ENCODE measurements around the gene NR3C1. TPM values are rescaled to one million over a fixed set of nuclear protein-coding genes. Genes with fewer than 3 reads are reported as not detected.

NR3C1 gene
- polyA plus RNA-seq, 3 donors = 30.5 to 33.8 (median 33.1) TPM

DNA sequence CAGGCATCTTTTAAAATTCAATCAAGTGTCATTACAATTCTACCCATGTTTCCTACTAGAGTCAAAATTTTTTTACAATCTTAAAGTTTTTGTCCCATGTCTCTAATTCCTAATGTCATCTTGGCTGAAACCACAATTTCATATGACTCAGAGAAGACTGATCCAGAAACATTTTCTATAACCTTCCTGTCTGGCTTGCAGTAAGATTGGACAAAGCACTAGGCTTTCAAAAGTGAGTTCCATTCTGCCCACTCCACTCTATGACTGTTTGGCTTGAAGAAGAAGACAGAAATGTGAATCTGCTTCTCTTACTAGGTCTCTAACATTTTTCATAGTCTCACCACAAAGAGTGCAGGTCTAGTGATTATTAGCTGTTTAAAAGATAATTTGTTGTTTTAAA lies 88.8 kb downstream of the NR3C1 start:
- DNase-seq = no peak

DNA sequence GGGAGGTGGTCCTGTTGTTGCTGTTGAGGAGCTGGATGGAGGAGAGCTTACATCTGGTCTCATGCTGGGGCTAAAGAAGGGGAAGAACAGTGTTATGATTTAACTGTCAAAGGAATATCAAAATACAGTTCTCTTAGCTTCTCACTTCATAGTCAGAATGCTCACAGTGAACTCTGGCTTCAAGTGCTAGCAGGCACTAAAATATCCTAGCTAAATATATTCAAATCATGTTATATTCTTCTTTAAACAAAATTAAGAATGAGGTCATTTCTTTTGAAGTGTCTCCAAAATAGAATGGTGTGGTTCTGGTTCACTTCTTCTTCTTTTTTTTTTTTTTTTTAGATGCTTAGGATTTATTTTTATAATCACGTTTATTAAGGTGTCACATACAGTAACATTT lies 89.4 kb downstream of the NR3C1 start:
- no peak for DNase-seq

DNA sequence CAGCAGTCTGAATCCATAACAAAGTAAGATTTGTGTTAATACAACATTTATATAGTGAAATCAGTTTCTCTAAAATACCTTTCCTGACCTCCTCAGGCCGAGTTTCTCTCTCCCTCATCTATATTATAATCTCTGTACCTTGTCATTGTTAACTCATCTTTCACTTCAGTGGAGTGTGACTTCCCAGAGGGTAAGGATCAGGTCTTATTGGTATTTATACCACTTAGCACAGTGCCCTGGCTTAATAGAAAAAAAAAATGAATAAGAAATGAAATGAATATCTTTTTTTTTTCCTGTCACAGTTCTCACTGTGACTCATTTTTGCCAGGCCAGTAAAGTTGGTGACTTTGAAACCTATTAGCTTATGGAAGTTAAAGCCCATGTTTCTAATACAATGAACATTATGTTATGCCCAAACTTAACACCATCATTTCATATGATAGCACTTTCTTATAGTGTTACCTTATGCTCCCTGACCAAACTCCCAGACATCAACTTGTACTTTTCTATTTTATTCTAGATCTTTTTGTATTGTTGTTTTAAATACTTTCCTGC lies 90.1 kb downstream of the NR3C1 start:
- no peak for DNase-seq

DNA sequence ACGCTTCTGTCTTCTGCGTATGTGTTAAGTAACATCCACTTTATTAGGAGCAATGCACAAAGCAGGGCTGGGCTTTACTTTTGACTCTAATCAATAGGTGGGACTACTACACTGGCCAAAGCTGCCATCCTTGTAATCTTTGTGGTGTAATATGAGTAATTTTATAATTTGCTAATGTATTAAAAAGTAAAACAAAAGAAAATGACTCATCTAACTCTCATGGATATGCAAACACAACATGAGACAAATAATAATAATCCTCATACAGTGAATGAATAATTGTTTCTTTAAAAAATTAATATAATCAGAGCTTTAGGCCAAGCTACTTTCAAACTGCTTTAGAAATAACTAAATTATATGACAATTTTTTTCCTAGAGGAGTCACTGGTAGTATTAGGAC lies 90.7 kb downstream of the NR3C1 start:
- no peak for DNase-seq

DNA sequence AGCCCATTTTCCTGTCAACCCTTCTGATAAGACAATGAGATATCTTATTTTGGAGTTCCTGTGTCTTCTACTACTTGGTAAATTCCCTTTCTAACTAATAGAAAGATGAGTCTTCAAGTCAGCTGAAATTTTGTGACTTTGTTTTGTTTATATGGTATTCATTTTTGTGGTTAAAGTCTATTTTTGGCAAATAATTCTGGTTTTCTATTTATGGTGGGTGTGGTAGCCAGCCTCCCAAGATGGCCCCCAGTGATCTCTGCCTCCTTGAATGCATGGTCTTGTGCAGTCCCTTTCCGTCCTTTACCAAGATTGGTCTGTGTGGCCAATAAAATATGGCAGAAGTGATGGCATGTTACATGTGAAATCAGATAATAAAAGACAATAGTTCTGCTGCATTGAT lies 91.5 kb downstream of the NR3C1 start:
- DNase-seq = no peak

DNA sequence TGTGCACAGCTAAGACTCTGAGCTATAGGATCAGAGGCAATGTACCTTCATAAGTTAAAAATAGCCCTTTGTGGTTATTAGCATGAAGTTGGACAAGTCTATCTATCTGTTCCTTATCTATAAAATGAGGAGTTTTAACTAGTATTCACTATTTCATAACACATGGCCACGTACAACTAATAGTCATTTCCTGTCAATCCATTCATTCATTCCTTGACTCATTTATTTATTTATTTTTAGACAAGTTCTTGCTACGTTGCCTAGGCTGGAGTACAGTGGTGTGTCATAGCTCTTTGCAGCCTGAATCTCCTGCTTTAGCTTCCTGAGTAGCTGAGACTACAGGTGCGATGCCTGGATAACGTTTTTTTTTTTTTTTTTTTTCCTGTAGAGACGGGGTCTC lies 92.1 kb downstream of the NR3C1 start:
- no peak for DNase-seq

DNA sequence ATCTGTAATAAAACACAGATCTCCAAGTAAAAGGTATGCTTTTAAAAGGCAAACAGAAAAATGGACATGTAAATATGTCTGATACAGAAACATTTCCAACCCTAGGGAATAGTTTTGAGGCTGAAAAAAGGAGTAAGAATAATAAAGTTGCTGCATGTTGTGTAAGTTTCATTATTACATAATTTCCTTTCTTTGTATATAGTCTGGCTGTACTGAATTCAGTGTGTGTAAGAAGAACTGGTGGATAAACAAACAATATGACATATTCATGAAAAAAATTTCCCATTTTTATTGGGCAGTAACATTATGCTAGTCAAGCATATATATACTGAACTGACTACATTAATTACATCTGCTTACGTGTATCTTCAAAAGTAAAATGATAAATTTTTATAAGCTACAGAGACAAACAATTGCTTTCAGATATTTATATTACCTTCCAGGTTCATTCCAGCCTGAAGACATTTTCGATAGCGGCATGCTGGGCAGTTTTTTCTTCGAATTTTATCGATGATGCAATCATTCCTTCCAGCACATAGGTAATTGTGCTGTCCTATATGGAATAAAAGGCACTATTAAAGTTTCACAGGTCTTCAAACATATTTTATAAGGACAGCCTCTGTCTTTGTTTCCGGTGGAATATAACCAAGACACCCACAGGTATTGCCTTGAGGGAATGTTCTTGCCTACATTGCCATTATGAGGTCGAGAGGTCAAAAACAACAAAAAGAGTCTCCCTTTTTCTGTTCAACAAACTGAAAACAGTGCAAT lies 93.6 kb downstream of the NR3C1 start:
- no peak for DNase-seq

DNA sequence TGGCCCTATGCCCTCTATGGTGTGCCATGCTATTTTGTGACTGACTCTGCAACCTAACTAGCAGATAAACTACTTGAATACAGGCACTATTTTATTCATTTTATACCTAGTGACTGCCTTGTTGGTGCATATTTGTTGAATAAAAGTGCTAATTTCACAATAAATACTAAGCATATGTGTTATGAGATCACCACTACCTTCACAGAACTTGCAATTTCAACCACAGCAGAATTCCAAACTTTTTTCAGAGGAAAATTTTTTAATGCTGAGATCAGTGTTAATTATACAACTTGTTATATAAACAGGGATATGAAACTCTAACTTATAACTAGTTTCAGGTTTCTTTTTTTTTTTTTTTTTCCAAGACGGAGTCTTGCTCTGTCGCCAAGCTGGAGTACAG lies 94.8 kb downstream of the NR3C1 start:
- DNase-seq = no peak

DNA sequence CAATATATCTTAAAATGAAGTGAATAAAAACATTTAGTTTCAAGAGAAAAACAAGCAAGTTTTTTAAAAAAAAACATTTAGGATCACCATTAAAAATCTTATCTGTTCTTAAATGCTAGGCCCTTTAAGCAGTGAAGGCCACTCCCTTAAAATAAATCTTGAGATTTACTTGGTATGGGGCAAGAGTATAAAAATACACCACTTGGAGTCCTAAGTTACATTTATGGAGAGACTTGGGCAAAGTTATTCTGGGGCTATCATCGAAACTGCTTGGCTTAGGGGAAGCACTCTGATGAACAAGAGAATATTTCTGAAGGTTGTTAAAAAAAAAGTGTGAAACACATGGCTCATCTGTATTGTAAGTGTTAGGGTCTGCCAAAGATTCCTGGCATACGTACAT lies 97.4 kb downstream of the NR3C1 start:
- DNase-seq = no peak

DNA sequence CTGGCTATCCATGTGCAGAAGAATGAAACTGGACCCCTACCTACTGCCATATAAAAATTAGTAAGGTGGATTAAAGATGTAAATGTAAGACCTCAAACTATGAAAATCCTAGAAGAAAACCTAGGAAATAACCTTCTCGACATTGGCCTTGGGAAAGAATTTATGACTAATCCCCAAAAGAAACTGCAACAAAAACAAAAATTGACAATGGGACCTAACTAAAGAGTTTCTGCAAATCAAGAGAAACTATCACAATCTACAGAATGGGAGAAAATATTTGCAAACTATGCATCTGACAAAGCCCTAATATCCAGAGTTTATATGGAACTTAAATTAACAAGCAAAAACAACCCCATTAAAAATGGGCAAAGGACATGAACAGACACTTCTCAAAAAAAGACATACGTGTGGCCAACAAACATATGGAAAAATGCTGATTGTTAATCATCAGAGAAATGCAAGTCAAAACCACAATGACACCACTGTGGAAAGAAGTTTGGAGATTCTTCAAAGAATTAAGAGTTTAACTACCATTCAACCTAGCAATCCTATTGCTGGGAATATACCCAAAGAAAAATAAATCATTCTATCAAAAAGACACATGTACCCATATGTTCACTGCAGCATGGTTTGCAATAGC lies 98.5 kb downstream of the NR3C1 start:
- no peak for DNase-seq

DNA sequence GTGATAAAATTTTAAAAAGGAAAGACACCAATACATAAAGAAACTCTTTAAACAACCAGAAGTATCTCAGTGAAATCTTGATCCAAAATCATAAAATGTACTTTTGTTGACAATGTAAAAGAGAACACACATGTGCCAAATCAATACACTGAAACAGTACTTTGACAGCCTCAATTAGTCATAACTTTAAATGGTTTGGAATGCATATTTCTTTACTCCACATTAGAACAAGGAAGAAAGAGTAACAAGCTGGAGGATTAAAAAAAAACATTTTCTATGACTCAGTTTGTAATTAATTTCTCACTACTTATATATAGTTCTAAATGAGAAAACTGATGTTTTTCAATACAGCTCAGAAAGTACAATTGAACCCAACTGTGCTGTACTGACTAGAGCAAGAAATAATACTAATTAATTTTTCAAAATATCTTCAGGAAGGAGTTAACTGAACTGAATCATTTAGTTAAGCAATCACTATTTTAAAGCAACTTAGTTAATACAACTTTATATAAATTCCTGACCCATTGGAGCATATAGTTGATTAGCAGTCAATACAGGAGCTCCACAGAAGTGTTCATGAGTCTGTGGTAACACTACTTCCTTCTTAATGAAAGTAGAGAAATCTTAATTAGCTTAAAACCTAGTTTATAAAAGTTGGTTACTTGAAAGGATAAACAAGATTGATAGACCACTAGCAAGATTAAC lies 101.0 kb downstream of the NR3C1 start:
- no peak for DNase-seq

DNA sequence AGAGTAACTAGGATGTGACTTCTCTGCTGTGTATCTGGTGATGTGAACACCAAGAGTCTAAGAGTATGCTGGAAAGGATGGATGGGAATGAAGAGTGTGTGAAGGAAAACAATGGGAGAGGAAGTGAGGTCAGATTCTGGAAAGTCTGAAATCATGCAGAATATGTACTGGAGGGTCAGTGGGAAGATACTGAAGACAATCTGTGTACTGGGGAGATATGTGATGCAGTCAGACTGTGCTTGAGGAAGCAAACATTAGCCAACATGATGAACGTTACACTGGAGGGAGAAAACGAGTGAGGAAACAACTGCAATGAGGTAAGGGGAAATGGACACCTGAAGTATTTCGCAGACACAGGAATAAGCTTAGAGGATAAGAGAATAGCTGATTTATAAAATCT lies 105.7 kb downstream of the NR3C1 start:
- no peak for DNase-seq

DNA sequence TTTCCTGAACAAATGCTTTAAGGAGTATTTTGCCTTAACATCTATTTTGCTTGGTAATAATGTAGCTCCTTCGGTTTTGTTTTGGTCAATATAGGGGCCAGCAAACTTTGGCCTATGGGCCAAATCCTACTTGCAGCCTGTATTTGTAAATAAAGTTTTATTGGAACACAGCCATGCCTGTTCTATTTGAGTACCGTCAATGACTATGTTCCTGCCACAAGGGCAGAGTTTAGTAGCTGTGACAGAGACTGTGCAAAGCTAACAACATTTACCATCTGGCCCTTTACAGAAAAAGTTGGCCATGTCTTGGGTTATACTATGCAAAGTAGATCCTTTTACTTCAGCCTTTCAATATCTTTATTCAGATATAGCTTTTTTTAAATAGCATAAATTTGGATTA lies 113.4 kb downstream of the NR3C1 start:
- DNase-seq = no peak

DNA sequence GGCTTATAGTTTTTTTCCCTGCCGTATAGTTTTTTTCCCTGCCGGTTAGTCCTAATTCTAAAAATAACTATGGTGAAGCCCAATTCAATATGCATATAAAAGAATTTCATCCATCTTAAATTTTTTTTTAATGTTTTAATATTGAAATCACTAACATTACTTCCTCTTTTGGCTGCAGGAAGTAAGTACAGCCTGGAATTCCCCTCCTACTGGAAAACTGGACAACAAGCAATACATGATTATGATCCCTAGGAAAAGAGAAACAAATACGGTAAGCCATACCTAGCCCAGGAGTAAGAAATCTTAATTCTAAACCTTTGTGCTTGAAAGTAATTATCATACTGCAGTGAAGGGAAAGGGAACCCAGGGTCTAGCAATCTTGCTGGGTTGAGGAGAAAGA lies 119.0 kb downstream of the NR3C1 start:
- DNase-seq = no peak

DNA sequence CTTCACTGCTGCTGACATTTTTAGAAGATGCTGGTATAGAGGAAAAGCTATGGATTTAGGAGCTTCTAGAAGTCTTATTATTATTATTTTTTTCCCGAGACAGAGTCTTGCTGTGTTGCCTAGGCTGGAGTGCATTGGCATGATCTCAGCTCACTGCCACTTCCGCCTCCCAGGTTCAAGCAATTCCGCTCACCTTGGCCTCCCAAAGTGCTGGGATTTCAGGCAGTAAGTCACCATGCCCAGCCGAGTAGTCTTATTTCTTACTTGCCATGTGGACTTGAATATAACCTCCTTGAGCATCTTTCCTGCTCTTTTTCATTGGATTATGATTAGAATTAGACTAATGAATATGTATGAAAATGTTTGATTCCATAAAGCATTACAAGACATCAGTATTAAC lies 119.5 kb downstream of the NR3C1 start:
- no peak for DNase-seq

DNA sequence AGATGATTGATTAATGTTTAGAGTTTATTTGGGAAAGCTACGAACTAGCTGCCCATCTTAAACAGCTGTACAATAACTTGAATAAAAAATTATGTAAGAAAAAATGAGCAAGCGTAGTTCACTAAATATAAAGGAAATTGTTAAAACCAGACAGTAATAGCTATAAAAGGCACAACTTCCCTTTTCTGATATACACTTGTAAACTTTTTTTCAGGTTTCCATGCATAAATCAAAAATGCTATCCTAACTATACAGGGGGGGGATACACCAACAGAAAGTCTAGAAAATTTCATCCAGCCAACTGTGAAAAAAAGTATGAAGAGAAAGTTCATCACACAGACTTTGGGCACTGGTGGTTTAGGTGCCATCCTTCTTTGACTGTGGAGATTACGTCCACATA lies 122.3 kb downstream of the NR3C1 start:
- no peak for DNase-seq

DNA sequence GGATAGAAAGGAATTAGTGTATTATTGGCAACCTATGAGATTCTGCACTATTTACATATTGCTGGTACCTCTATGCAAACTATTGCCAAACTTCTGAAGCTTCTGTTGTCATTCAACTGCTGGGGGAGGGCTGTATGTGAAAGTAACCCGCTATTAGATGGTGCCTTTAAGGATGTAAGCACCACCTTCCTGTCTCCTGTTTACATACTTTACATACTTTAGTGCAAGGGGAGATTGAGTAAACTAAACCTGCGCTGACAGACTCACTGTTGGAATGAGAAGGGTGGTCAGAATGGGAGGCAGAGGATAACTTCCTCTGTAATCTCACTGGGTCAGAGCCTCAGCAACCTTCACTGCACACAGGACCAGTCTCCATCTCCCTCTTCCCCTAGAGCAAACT lies 123.8 kb downstream of the NR3C1 start:
- no peak for DNase-seq

DNA sequence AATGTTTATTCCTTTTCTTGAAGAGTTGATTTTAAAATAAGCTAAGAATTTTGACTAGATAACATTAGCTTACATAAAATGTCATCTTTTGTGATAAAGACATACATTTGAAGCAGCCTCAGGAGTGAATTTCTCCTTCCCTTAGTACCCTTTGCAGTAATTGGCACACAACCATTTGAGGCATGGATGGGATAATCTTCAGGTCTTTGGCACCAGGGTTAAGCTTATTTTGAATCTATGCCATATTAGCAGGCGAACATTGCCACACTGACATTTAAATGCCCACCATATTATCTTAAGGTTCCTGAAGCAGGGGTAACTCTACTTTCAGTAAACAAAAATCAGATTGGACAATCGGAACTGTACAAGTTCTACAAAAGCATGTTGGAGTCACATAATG lies 126.0 kb downstream of the NR3C1 start:
- no peak for DNase-seq

DNA sequence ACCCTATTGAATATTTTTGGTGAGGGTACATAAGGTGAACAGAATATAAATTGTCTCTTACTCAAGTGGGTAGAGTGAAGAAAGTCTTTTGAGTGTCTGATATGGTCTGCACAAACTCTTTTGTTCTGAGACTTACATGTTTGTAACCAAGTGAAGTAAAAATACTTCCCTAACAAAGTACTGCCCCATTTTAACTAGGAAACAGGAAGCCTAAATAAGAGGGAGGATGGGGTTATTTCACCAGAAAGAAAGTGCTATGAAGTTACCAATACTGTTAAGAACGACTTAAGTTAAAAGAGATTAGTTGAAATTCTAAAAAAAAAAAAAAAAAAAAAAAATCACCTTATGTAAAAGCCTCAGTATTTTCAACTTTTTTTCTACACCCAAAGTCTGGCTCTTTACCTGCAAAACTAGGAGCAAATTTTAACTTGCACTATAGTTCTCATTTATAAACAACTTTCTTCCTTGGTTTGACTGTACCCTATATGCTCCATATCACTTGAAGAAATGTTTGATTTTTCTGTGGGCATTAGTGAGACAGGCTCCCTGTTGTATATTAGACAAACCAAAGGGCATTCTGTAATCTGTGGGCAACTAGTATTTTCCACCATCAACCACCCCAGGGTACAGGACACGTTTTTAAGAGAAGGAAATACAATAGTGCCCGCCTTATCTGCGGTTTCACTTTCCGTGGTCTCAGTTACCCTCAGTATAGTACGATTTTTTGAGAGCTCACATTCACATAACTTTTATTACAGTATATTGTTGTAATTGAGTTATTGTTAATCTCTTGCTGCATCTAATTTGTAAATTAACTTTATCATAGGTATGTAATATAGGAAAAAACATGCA lies 127.7 kb downstream of the NR3C1 start:
- no peak for DNase-seq

DNA sequence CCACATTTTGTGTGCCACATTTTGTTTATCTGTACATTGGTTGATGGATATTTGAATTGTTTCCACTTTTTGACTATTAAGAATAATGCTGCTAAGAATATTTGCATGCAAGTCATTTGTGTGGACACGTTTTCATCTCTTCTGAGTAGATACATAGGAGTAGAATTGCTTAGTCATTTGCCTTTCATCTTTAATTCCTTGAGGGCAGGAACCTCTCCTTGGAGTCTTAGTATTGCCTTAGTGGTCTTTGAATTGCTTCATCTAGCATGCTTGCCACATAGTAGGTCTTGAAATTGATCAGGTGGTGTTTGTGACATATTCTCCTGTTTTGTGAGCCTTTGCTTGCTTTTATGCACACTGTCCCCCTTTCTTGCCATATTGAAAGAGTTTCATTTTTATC lies 128.5 kb downstream of the NR3C1 start:
- no peak for DNase-seq

DNA sequence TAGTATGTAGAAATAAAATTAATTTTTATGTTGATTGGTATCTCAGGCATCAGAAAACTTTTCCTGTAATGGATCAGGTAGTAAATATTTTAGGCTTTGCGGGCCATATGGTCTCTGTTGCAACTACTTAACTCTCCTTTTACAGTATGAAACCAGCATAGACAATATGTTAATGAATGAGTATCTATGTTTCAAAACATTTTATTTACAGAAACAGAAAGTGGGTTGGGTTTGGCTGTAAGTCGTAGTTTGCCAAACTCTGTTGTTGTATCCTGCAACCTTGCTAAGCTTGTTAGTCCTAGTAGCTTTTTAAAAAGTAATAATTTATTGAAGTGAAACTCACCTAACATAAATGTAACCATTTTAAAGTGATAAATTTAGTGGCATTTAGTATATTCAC lies 132.1 kb downstream of the NR3C1 start:
- no peak for DNase-seq

DNA sequence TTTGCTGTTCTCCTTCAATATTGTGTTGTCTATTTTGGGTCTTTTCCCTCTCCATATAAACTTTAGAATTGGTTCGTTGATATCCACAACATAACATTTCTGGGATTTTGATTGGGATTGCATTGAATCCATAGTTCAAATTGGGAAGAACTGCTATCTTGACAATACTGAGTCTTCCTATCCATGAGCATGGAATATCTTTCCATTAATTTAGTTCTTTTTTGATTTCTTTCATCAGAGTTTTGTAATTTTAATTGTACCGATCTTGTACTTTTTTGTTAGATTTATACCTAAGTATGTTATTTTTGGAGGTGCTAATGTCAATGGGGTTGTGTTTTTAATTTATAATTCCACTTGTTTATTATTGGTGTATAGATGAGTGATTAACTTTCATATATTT lies 135.1 kb downstream of the NR3C1 start:
- no peak for DNase-seq
